Measurements from ENCODE around the gene RPL6. TPM values are rescaled to one million over a fixed set of nuclear protein-coding genes. Genes with fewer than 3 reads are reported as not detected.

RPL6 gene
- polyA plus RNA-seq, 1 donor from 2014 or later: 1,647 TPM

DNA sequence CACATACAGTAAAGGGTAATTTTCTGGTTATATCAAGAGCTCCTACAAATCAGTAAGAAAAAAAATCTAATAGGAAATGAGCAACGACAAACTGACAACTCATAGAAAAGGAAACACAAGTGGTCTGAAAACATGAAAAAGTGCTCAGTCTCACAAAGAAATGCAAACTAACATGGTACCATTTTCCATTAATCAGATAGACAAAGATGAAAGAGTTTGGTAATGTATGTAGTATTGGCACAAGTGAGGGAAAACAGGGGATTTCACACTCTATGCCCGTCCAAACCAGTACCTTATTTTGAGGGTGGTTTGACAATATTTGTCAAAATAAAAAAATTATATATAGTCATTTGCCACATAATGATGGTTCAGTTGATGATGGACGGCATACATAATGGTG is 22.6 kb upstream of the RPL6 start:
- Histone ChIP-seq H2AFZ (ENCODE audit: low read depth, low read length) (no peak overlapping the region), H3F3A (ENCODE audit: insufficient read depth, low read length, poor library complexity, severe bottlenecking) (no peaks in the 10 kb centered on the region), H3K9me2 (ENCODE audit: insufficient read depth, low read length) (no peaks in the 10 kb centered on the region), H3K9me3 (ENCODE audit: low read length) (no peaks in the 10 kb centered on the region), H3K4me3 (ENCODE audit: low read length) (no peak overlapping the region), H3K27ac (ENCODE audit: low read length) (no peak overlapping the region), H3K27me3 (ENCODE audit: insufficient read depth, low read depth, low read length) (no peaks in the 10 kb centered on the region), H3K4me2 (ENCODE audit: low read length) (no peak overlapping the region), H3K9ac (ENCODE audit: low read length) (no peak overlapping the region), H4K20me1 (ENCODE audit: insufficient read depth) (no peaks in the 10 kb centered on the region), H3K79me2 (replicated peaks; ENCODE audit: insufficient read depth, low read length) (peaks cover 5% of the 10 kb centered on the region), H3K36me3 (ENCODE audit: insufficient read depth, low read length) (no peaks in the 10 kb centered on the region)
- no peak for TF ChIP-seq POLR2AphosphoS5 (IDR thresholded peaks at IDR 0.05)
- no peak for TF ChIP-seq MXI1 (conservative IDR thresholded peaks at IDR 0.05; ENCODE audit: poor library complexity, severe bottlenecking)
- TF ChIP-seq EZH2 (IDR thresholded peaks at IDR 0.05; ENCODE audit: borderline replicate concordance, insufficient read depth, low read length, poor library complexity, severe bottlenecking): no peak
- TF ChIP-seq, protein P1, sequence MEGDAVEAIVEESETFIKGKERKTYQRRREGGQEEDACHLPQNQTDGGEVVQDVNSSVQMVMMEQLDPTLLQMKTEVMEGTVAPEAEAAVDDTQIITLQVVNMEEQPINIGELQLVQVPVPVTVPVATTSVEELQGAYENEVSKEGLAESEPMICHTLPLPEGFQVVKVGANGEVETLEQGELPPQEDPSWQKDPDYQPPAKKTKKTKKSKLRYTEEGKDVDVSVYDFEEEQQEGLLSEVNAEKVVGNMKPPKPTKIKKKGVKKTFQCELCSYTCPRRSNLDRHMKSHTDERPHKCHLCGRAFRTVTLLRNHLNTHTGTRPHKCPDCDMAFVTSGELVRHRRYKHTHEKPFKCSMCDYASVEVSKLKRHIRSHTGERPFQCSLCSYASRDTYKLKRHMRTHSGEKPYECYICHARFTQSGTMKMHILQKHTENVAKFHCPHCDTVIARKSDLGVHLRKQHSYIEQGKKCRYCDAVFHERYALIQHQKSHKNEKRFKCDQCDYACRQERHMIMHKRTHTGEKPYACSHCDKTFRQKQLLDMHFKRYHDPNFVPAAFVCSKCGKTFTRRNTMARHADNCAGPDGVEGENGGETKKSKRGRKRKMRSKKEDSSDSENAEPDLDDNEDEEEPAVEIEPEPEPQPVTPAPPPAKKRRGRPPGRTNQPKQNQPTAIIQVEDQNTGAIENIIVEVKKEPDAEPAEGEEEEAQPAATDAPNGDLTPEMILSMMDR (IDR thresholded peaks at IDR 0.05; ENCODE audit: poor library complexity, severe bottlenecking): no peak
- no peak for TF ChIP-seq SMC3 (conservative IDR thresholded peaks at IDR 0.05; ENCODE audit: poor library complexity)
- TF ChIP-seq RAD21 (conservative IDR thresholded peaks at IDR 0.05): no peak
- no peak for TF ChIP-seq TAF1 (IDR thresholded peaks at IDR 0.05; ENCODE audit: low read depth)
- TF ChIP-seq, protein P2, sequence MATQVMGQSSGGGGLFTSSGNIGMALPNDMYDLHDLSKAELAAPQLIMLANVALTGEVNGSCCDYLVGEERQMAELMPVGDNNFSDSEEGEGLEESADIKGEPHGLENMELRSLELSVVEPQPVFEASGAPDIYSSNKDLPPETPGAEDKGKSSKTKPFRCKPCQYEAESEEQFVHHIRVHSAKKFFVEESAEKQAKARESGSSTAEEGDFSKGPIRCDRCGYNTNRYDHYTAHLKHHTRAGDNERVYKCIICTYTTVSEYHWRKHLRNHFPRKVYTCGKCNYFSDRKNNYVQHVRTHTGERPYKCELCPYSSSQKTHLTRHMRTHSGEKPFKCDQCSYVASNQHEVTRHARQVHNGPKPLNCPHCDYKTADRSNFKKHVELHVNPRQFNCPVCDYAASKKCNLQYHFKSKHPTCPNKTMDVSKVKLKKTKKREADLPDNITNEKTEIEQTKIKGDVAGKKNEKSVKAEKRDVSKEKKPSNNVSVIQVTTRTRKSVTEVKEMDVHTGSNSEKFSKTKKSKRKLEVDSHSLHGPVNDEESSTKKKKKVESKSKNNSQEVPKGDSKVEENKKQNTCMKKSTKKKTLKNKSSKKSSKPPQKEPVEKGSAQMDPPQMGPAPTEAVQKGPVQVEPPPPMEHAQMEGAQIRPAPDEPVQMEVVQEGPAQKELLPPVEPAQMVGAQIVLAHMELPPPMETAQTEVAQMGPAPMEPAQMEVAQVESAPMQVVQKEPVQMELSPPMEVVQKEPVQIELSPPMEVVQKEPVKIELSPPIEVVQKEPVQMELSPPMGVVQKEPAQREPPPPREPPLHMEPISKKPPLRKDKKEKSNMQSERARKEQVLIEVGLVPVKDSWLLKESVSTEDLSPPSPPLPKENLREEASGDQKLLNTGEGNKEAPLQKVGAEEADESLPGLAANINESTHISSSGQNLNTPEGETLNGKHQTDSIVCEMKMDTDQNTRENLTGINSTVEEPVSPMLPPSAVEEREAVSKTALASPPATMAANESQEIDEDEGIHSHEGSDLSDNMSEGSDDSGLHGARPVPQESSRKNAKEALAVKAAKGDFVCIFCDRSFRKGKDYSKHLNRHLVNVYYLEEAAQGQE (IDR thresholded peaks at IDR 0.05; ENCODE audit: borderline replicate concordance): no peak
- TF ChIP-seq EP300 (conservative IDR thresholded peaks at IDR 0.05; ENCODE audit: poor library complexity, severe bottlenecking): no peak

DNA sequence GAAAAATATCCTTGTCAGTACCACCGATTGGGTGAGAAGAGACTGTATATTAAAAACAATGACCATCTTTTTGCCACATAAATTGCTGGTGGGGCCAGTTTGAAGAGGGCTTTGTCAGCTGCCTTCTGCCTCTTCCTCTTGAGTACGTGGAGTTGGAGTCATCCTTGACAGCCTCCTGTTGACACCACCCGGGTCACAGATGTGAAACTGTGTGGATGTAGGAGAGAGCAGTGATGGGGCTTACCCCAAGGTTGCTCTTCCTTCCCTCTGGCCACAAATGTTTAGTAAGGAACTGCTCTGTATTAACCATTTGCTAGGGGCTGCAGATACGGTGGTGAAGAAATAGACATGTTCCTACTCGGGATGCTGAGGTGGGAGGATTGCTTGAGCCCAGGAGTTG is 21.5 kb upstream of the RPL6 start:
- TF ChIP-seq POLR2AphosphoS5 (IDR thresholded peaks at IDR 0.05) (no peak), EZH2 (IDR thresholded peaks at IDR 0.05; ENCODE audit: borderline replicate concordance, insufficient read depth, low read length, poor library complexity, severe bottlenecking) (no peak), MXI1 (conservative IDR thresholded peaks at IDR 0.05; ENCODE audit: poor library complexity, severe bottlenecking) (no peak), SMC3 (conservative IDR thresholded peaks at IDR 0.05; ENCODE audit: poor library complexity) (no peak), RAD21 (conservative IDR thresholded peaks at IDR 0.05) (no peak), TAF1 (IDR thresholded peaks at IDR 0.05; ENCODE audit: low read depth) (no peak)
- TF ChIP-seq, protein P1 (IDR thresholded peaks at IDR 0.05; ENCODE audit: poor library complexity, severe bottlenecking): no peak
- TF ChIP-seq, protein P2 (IDR thresholded peaks at IDR 0.05; ENCODE audit: borderline replicate concordance): no peak
- H3K27ac ChIP-seq (ENCODE audit: low read length): no peak overlapping the region
- H3K9ac ChIP-seq (ENCODE audit: low read length): no peak overlapping the region
- no peaks in the 10 kb centered on the region for H3K9me2 ChIP-seq (ENCODE audit: insufficient read depth, low read length)
- no peaks in the 10 kb centered on the region for H3K9me3 ChIP-seq (ENCODE audit: low read length)
- no peaks in the 10 kb centered on the region for H3K27me3 ChIP-seq (ENCODE audit: insufficient read depth, low read depth, low read length)
- H2AFZ ChIP-seq (ENCODE audit: low read depth, low read length): no peak overlapping the region
- H4K20me1 ChIP-seq (ENCODE audit: insufficient read depth): no peaks in the 10 kb centered on the region
- peaks cover 7% of the 10 kb centered on the region for H3K79me2 ChIP-seq (replicated peaks; ENCODE audit: insufficient read depth, low read length)
- H3K36me3 ChIP-seq (ENCODE audit: insufficient read depth, low read length): no peaks in the 10 kb centered on the region
- H3K4me2 ChIP-seq (ENCODE audit: low read length): no peak overlapping the region
- H3F3A ChIP-seq (ENCODE audit: insufficient read depth, low read length, poor library complexity, severe bottlenecking): no peaks in the 10 kb centered on the region
- H3K4me3 ChIP-seq (ENCODE audit: low read length): no peak overlapping the region

Data from neural cell (in vitro differentiated cells).